HG03039 (cell line): ENCODE data around the gene GCAT.
A peak's percentile ranks its signal among the peaks of the same experiment; 100 is the strongest.

ENCODE experiments used
- ATAC-seq: cut with Tn5 transposase; IDR thresholded peaks from one replicate; pipeline ENCODE4 v1.9.1; 2021; ENCODE audit warnings: mild to moderate bottlenecking, moderate library complexity; ENCODE audit not compliant: unreplicated experiment

The GCAT gene

GRCh38 chr22:37807410-37808293, at the start of gene GCAT:
Gene GCAT (plus strand): TSS chr22:37807934. CDS start chr22:37807968, 34 bp downstream.
- ATAC-seq, result peak; percentile 77

- no peak for ATAC-seq
These were observed 49.0 kb upstream of the GCAT start for GRCh38 chr22:37758694-37759093.

GRCh38 chr22:37759281-37759680, 48.5 kb upstream of the GCAT start:
- ATAC-seq, result no peak

- ATAC-seq, result no peak
These were observed 47.6 kb upstream of the GCAT start for GRCh38 chr22:37760152-37760551.

GRCh38 chr22:37762389-37762836, 45.3 kb upstream of the GCAT start:
- ATAC-seq, result no peak

- no peak for ATAC-seq
These were observed 44.7 kb upstream of the GCAT start for GRCh38 chr22:37763012-37763411.

- no peak for ATAC-seq
These were observed 44.1 kb upstream of the GCAT start for GRCh38 chr22:37763652-37764051.

GRCh38 chr22:37764622-37765021, 43.1 kb upstream of the GCAT start:
- no peak for ATAC-seq

GRCh38 chr22:37765498-37765897, 42.2 kb upstream of the GCAT start:
- ATAC-seq, result no peak

- no peak for ATAC-seq
These were observed 41.7 kb upstream of the GCAT start for GRCh38 chr22:37765953-37766576.

GRCh38 chr22:37768273-37768672, 39.5 kb upstream of the GCAT start:
- no peak for ATAC-seq

GRCh38 chr22:37769056-37769455, 38.7 kb upstream of the GCAT start:
- ATAC-seq, result no peak

- no peak for ATAC-seq
These were observed 36.7 kb upstream of the GCAT start for GRCh38 chr22:37771081-37771480.

GRCh38 chr22:37771702-37772427, 35.9 kb upstream of the GCAT start:
- ATAC-seq, result no peak

GRCh38 chr22:37774728-37775127, 33.0 kb upstream of the GCAT start:
- ATAC-seq, result no peak

- no peak for ATAC-seq
These were observed 31.7 kb upstream of the GCAT start for GRCh38 chr22:37775785-37776638.

- no peak for ATAC-seq
These were observed 31.1 kb upstream of the GCAT start for GRCh38 chr22:37776639-37777005.

GRCh38 chr22:37777122-37777687, 30.5 kb upstream of the GCAT start:
- no peak for ATAC-seq

GRCh38 chr22:37778370-37779009, 29.2 kb upstream of the GCAT start:
- no peak for ATAC-seq
